Activated T-cell treated with anti-CD3 and anti-CD28 coated beads, Interleukin-2, amount 50 U/mL, for 48 hours (primary cell): ENCODE measurements around the gene PRDX4.
"Not testable (repeated sequence)": the region's sequence is repeated elsewhere in the genome, so short reads cannot be mapped to it uniquely, and the experiment has no call there.

Experiments used
- DNase-seq, 2 experiments: peaks; one replicate each; pipeline ENCODE4 v3.0.0-alpha.2; 2020

PRDX4 gene

GRCh38 chrX:23676486-23676885, 9.2 kb downstream of the PRDX4 start:
- DNase-seq, result not testable (repeated sequence)

- no peak for DNase-seq
Observed at GRCh38 chrX:23692166-23692565, 24.9 kb downstream of the PRDX4 start.

GRCh38 chrX:23694606-23695005, 27.3 kb downstream of the PRDX4 start:
- peak; percentile 47 to 50 for DNase-seq

GRCh38 chrX:23699636-23700194, 32.4 kb downstream of the PRDX4 start:
- DNase-seq, result peak; percentile 40 to 47

GRCh38 chrX:23704673-23705206, 37.4 kb downstream of the PRDX4 start:
- no peak for DNase-seq

- no peak for DNase-seq
Observed at GRCh38 chrX:23705235-23705634, 37.9 kb downstream of the PRDX4 start.

GRCh38 chrX:23720117-23720677, 52.9 kb downstream of the PRDX4 start:
- DNase-seq, result no peak

- no peak for DNase-seq
Observed at GRCh38 chrX:23726191-23726590, 58.9 kb downstream of the PRDX4 start.

GRCh38 chrX:23727206-23727605, 59.9 kb downstream of the PRDX4 start:
- no peak for DNase-seq

GRCh38 chrX:23729214-23729613, 61.9 kb downstream of the PRDX4 start:
- no peak for DNase-seq

GRCh38 chrX:23731951-23732350, 64.7 kb downstream of the PRDX4 start:
- no peak for DNase-seq

- no peak for DNase-seq
Observed at GRCh38 chrX:23732704-23733103, 65.4 kb downstream of the PRDX4 start.
